ENCODE results near the gene MAML3.

Gene MAML3

DNA sequence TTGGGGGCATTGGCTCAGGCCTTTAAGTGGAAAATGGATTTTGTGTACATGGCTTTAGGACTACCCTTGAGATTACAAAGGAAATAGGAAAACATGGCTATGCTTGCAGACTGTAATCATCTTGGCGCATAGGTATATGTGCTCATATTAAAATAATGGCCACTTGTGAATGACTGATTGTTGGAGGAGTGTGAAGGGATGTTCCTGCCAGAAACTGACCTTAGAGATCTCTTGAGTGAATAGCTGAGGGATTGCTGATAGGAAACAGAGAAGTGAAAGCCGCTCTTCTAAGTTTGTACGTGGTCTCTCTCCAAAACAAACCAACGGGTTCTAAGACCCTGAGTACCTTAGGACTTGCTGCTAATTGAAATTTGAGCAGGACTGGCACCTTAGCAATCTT lies 302.3 kb downstream of the MAML3 start:
- no peak overlapping the region for H3K9ac ChIP-seq (ENCODE audit: low read depth, low read length, poor library complexity)
- no peak overlapping the region for H3K4ac ChIP-seq (ENCODE audit: low read length)
- H3K4me3 ChIP-seq (ENCODE audit: low read length in 2 of 2), result no peak overlapping the region
- H4K8ac ChIP-seq (ENCODE audit: low read depth, low read length), result no peak overlapping the region
- H3K18ac ChIP-seq (ENCODE audit: low read length), result no peak overlapping the region
- no peak for DNase-seq (ENCODE audit: low spot score)
- H3K27me3 ChIP-seq (ENCODE audit: control insufficient read depth in 3 of 3, insufficient read depth in 3 of 3, low read depth in 1 of 3, low read length in 3 of 3), result no peaks in the 10 kb centered on the region
- H3K36me3 ChIP-seq (replicated peaks in 1 of 2; ENCODE audit: control insufficient read depth in 2 of 2, insufficient read depth in 2 of 2, low read length in 2 of 2), result peaks cover 0 to 3% of the 10 kb centered on the region in 2 donors
- H3K4me1 ChIP-seq (ENCODE audit: control insufficient read depth in 2 of 2, insufficient read depth in 1 of 2, low read depth in 1 of 2, low read length in 2 of 2), result peaks cover 23 to 26% of the 10 kb centered on the region in 2 donors
- no peak overlapping the region for H2AK5ac ChIP-seq (ENCODE audit: low read depth, low read length)
- no peak overlapping the region for H3K23ac ChIP-seq (ENCODE audit: low read depth, low read length, poor library complexity)
- H3K27ac ChIP-seq (replicated peaks; ENCODE audit: low read length), result no peak overlapping the region
- no CpG with 5 or more reads among the region's 4 CpGs for WGBS, 2 donors (ENCODE audit: extremely low coverage in 2 of 2, insufficient read length in 2 of 2, insufficient replicate concordance in 1 of 2)
- H3K4me2 ChIP-seq (ENCODE audit: insufficient read depth, low read length, poor library complexity, severe bottlenecking), result no peak overlapping the region
- no peak overlapping the region for H2AFZ ChIP-seq (ENCODE audit: low read length)
- H2BK15ac ChIP-seq (ENCODE audit: low read length), result no peak overlapping the region
- no peaks in the 10 kb centered on the region for H3K9me3 ChIP-seq (replicated peaks in 1 of 2; ENCODE audit: control insufficient read depth in 2 of 2, insufficient read depth in 1 of 2, low read depth in 1 of 2, low read length in 2 of 2)
- no peak overlapping the region for H2BK5ac ChIP-seq (ENCODE audit: low read length)
- no peak overlapping the region for H2BK12ac ChIP-seq (ENCODE audit: low read length)
- no peak overlapping the region for H4K91ac ChIP-seq (ENCODE audit: low read depth, low read length, poor library complexity)
- no peak overlapping the region for H3K14ac ChIP-seq (ENCODE audit: low read length)
- H3K79me1 ChIP-seq (ENCODE audit: low read depth, low read length), result no peaks in the 10 kb centered on the region
- no peak overlapping the region for H2BK120ac ChIP-seq (ENCODE audit: low read depth, low read length)

DNA sequence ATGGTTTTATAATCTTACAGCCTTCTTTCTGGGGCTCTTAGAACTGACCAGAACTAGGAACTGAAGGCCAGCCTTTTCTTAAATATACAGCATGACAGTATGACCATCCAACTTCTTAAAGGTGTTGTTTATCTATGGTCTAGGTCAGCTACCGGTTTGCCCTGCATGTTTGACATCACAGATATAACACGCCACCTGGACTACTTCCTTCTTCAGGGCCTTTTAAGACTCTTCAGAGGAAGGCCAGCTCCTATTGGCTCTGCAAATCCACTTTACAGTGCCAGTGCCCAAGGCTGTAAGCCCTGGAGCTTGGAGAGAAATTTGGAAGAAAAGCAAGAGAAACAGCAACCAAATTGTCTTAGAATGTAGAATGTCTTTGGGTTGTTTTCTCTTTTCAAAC lies 302.9 kb downstream of the MAML3 start:
- H3K9ac ChIP-seq (ENCODE audit: low read depth, low read length, poor library complexity), result no peak overlapping the region
- H3K4me2 ChIP-seq (ENCODE audit: insufficient read depth, low read length, poor library complexity, severe bottlenecking), result no peak overlapping the region
- H3K9me3 ChIP-seq (replicated peaks in 1 of 2; ENCODE audit: control insufficient read depth in 2 of 2, insufficient read depth in 1 of 2, low read depth in 1 of 2, low read length in 2 of 2), result no peaks in the 10 kb centered on the region
- no peak overlapping the region for H3K27ac ChIP-seq (replicated peaks; ENCODE audit: low read length)
- H3K4me3 ChIP-seq (ENCODE audit: low read length in 2 of 2), result no peak overlapping the region
- no peak overlapping the region for H3K18ac ChIP-seq (ENCODE audit: low read length)
- no peak overlapping the region for H2AFZ ChIP-seq (ENCODE audit: low read length)
- peaks cover 0 to 3% of the 10 kb centered on the region in 2 donors for H3K36me3 ChIP-seq (replicated peaks in 1 of 2; ENCODE audit: control insufficient read depth in 2 of 2, insufficient read depth in 2 of 2, low read length in 2 of 2)
- H2BK120ac ChIP-seq (ENCODE audit: low read depth, low read length), result no peak overlapping the region
- H4K8ac ChIP-seq (ENCODE audit: low read depth, low read length), result no peak overlapping the region
- no peak overlapping the region for H4K91ac ChIP-seq (ENCODE audit: low read depth, low read length, poor library complexity)
- no peak for DNase-seq (ENCODE audit: low spot score)
- H3K27me3 ChIP-seq (ENCODE audit: control insufficient read depth in 3 of 3, insufficient read depth in 3 of 3, low read depth in 1 of 3, low read length in 3 of 3), result no peaks in the 10 kb centered on the region
- H2AK5ac ChIP-seq (ENCODE audit: low read depth, low read length), result no peak overlapping the region
- no peaks in the 10 kb centered on the region for H3K79me1 ChIP-seq (ENCODE audit: low read depth, low read length)
- H3K4me1 ChIP-seq (ENCODE audit: control insufficient read depth in 2 of 2, insufficient read depth in 1 of 2, low read depth in 1 of 2, low read length in 2 of 2), result peaks cover 19 to 26% of the 10 kb centered on the region in 2 donors
- no peak overlapping the region for H3K4ac ChIP-seq (ENCODE audit: low read length)
- H2BK15ac ChIP-seq (ENCODE audit: low read length), result no peak overlapping the region
- no peak overlapping the region for H2BK12ac ChIP-seq (ENCODE audit: low read length)
- H3K14ac ChIP-seq (ENCODE audit: low read length), result no peak overlapping the region
- H2BK5ac ChIP-seq (ENCODE audit: low read length), result no peak overlapping the region
- WGBS, 2 donors (ENCODE audit: extremely low coverage in 2 of 2, insufficient read length in 2 of 2, insufficient replicate concordance in 1 of 2), result no CpG with 5 or more reads among the region's 2 CpGs
- no peak overlapping the region for H3K23ac ChIP-seq (ENCODE audit: low read depth, low read length, poor library complexity)

DNA sequence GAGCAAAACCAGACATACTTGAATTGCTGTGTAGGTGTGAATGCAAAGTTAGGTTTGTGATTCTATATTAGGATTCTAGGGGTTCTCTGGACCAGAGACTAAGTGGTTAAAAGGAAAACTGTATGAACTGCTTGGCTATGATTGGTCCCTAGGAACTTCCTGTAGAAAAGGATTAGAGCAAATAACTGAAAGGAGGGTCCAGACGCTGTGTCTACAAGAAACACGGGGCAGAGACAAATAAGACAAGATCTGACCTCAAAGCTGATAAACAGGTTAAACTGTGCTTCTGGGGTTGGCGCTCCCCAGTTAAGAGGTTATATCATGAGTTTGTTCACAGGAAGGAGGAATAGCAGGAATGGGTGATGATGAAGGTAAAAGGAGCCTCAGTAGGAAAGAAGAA lies 304.8 kb downstream of the MAML3 start:
- Histone ChIP-seq H3K4me1 (ENCODE audit: control insufficient read depth in 2 of 2, insufficient read depth in 1 of 2, low read depth in 1 of 2, low read length in 2 of 2) (peaks cover 20 to 28% of the 10 kb centered on the region in 2 donors), H4K91ac (ENCODE audit: low read depth, low read length, poor library complexity) (no peak overlapping the region), H2AK5ac (ENCODE audit: low read depth, low read length) (no peak overlapping the region), H2AFZ (ENCODE audit: low read length) (no peak overlapping the region), H3K9me3 (replicated peaks in 1 of 2; ENCODE audit: control insufficient read depth in 2 of 2, insufficient read depth in 1 of 2, low read depth in 1 of 2, low read length in 2 of 2) (no peaks in the 10 kb centered on the region), H3K4me3 (ENCODE audit: low read length in 2 of 2) (no peak overlapping the region), H2BK5ac (ENCODE audit: low read length) (no peak overlapping the region), H3K36me3 (replicated peaks in 1 of 2; ENCODE audit: control insufficient read depth in 2 of 2, insufficient read depth in 2 of 2, low read length in 2 of 2) (no peaks in the 10 kb centered on the region), H3K27me3 (ENCODE audit: control insufficient read depth in 3 of 3, insufficient read depth in 3 of 3, low read depth in 1 of 3, low read length in 3 of 3) (no peaks in the 10 kb centered on the region), H3K23ac (ENCODE audit: low read depth, low read length, poor library complexity) (no peak overlapping the region), H3K18ac (ENCODE audit: low read length) (no peak overlapping the region), H3K14ac (ENCODE audit: low read length) (no peak overlapping the region), H3K9ac (ENCODE audit: low read depth, low read length, poor library complexity) (no peak overlapping the region), H3K4me2 (ENCODE audit: insufficient read depth, low read length, poor library complexity, severe bottlenecking) (no peak overlapping the region), H2BK15ac (ENCODE audit: low read length) (no peak overlapping the region), H3K27ac (replicated peaks; ENCODE audit: low read length) (no peak overlapping the region), H4K8ac (ENCODE audit: low read depth, low read length) (no peak overlapping the region), H2BK120ac (ENCODE audit: low read depth, low read length) (no peak overlapping the region), H3K4ac (ENCODE audit: low read length) (no peak overlapping the region), H2BK12ac (ENCODE audit: low read length) (no peak overlapping the region), H3K79me1 (ENCODE audit: low read depth, low read length) (no peaks in the 10 kb centered on the region)
- no CpG with 5 or more reads among the region's 3 CpGs for WGBS, 2 donors (ENCODE audit: extremely low coverage in 2 of 2, insufficient read length in 2 of 2, insufficient replicate concordance in 1 of 2)
- no peak for DNase-seq (ENCODE audit: low spot score)

DNA sequence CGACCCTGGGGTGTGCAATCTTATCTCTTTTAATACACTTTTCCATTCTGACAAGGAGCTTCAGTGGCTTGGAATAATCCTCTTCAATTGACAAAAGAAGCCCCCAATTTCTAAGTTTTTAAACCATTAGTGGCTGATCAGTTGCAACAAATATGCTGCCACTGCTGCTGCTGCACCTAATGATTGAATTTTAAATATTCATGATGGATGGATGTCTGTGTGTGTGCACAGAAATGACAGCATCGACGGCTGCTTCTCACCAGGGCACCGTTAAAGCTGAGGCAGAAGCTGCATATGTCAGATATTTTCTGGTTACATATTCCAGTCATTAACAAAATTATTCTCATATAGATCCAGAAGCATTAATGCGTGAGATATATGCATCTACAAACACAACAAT lies 306.0 kb downstream of the MAML3 start:
- Histone ChIP-seq H3K4me1 (ENCODE audit: control insufficient read depth in 2 of 2, insufficient read depth in 1 of 2, low read depth in 1 of 2, low read length in 2 of 2) (peaks cover 18 to 28% of the 10 kb centered on the region in 2 donors), H4K8ac (ENCODE audit: low read depth, low read length) (no peak overlapping the region), H3K14ac (ENCODE audit: low read length) (no peak overlapping the region), H2BK12ac (ENCODE audit: low read length) (no peak overlapping the region), H3K18ac (ENCODE audit: low read length) (no peak overlapping the region), H3K79me1 (ENCODE audit: low read depth, low read length) (no peaks in the 10 kb centered on the region), H3K27me3 (ENCODE audit: control insufficient read depth in 3 of 3, insufficient read depth in 3 of 3, low read depth in 1 of 3, low read length in 3 of 3) (no peaks in the 10 kb centered on the region), H3K4ac (ENCODE audit: low read length) (no peak overlapping the region), H3K4me2 (ENCODE audit: insufficient read depth, low read length, poor library complexity, severe bottlenecking) (no peak overlapping the region), H2BK120ac (ENCODE audit: low read depth, low read length) (no peak overlapping the region), H3K27ac (replicated peaks; ENCODE audit: low read length) (peak overlapping the region; percentile 62), H2AK5ac (ENCODE audit: low read depth, low read length) (no peak overlapping the region), H3K23ac (ENCODE audit: low read depth, low read length, poor library complexity) (no peak overlapping the region), H3K36me3 (replicated peaks in 1 of 2; ENCODE audit: control insufficient read depth in 2 of 2, insufficient read depth in 2 of 2, low read length in 2 of 2) (no peaks in the 10 kb centered on the region), H2AFZ (ENCODE audit: low read length) (no peak overlapping the region), H3K4me3 (ENCODE audit: low read length in 2 of 2) (no peak overlapping the region), H2BK5ac (ENCODE audit: low read length) (no peak overlapping the region), H2BK15ac (ENCODE audit: low read length) (no peak overlapping the region), H4K91ac (ENCODE audit: low read depth, low read length, poor library complexity) (no peak overlapping the region), H3K9ac (ENCODE audit: low read depth, low read length, poor library complexity) (no peak overlapping the region), H3K9me3 (replicated peaks in 1 of 2; ENCODE audit: control insufficient read depth in 2 of 2, insufficient read depth in 1 of 2, low read depth in 1 of 2, low read length in 2 of 2) (no peaks in the 10 kb centered on the region)
- no peak for DNase-seq (ENCODE audit: low spot score)
- no CpG with 5 or more reads among the region's 5 CpGs for WGBS, 2 donors (ENCODE audit: extremely low coverage in 2 of 2, insufficient read length in 2 of 2, insufficient replicate concordance in 1 of 2)
